Esophagus squamous epithelium (tissue), 4 donors: Measurements from ENCODE around the gene KCTD3.

Experiments
- CTCF ChIP-seq, 6 experiments: fragments of 450-650 bp in 4 of 6; fragments of 200-600 bp in 2 of 6; sonication (generic) in 2 of 6; IDR thresholded peaks; one replicate each; pipeline ENCODE4 v1.5.1; 2016 to 2019; ENCODE audit warnings: antibody characterized with exemption in 6 of 6, mild to moderate bottlenecking in 4 of 6, moderate library complexity in 4 of 6
- POLR2A ChIP-seq, 4 donors: fragments of 450-650 bp; IDR thresholded peaks; one replicate each; pipeline ENCODE4 v1.6.1; 2017; ENCODE audit warnings: antibody characterized with exemption in 4 of 4, mild to moderate bottlenecking in 4 of 4, moderate library complexity in 3 of 4

- TF ChIP-seq CTCF (IDR thresholded peaks at IDR 0.05) (no peak), POLR2A (IDR thresholded peaks at IDR 0.05) (no peak)
Observed at GRCh38 chr1:215606036-215606435, 38.9 kb downstream of the KCTD3 start.
